Heart left ventricle (tissue), 13 donors: Measurements from ENCODE around the gene GRM7.

Experiments used
- CTCF ChIP-seq, 12 donors: fragments of 200-600 bp; sonication (generic) in 4 of 12; IDR thresholded peaks; one replicate each; pipeline versions ENCODE4 v1.5.0 to v1.8.0; 2018 to 2022; ENCODE audit warnings: antibody characterized with exemption in 12 of 12, mild to moderate bottlenecking in 5 of 12
- POLR2A ChIP-seq, 2 donors: fragments of 450-650 bp; IDR thresholded peaks; one replicate each; pipeline ENCODE4 v1.6.1; 2017; ENCODE audit warnings: antibody characterized with exemption in 2 of 2, mild to moderate bottlenecking in 2 of 2, moderate library complexity in 2 of 2
- donor health status: ischemic (EF 13 %, LVEDD 7.1; RV severe dilation, severe dysfunction).
- donor health status: DM: no; HTN: yes; CAD: no.
- donor health status: DM: no; HTN: no; CAD: no.
- donor health status: ischemic (EF 25% LVEDD 6.9; RV normal size, moderate dysfunction).
- donor health status: ischemic (EF 25% LVEDD 5.7; RV mildly dilated, moderate dysfunction).
- donor health status: ischemic (EF 35%, LVEDD 5.7; RV mildly dilated, moderate dysfunction).
- donor health status: nonischemic (EF 11% LVEDD 7.7; RV severe dilation, severe dysfunction).
- donor health status: DM: yes; HTN: yes; CAD: no.
- donor health status: PGD.
- donor health status: ischemic (EF 29% LVEDD 5.4; RV normal size, mild dysfunction).
- donor health status: nonischemic (EF 23%, LVEDD 6.1; RV moderate dilation, normal function).

GRCh38 chr3:7282988-7283387 is 422.1 kb downstream of the GRM7 start:
- TF ChIP-seq CTCF (IDR thresholded peaks at IDR 0.05) (no peak), POLR2A (IDR thresholded peaks at IDR 0.05) (no peak)
